Stimulated activated memory B cell treated with anti-CD40 and anti-IgM and Interleukin-4, amounts not matched to agents 10 μg/mL and 1 μg/mL and 100 μg/mL, for 72 hours (primary cell): ENCODE measurements around the gene MED9.

Experiments
- ATAC-seq: fragments of 150-1000 bp; cut with Tn5 transposase; 2 replicates; pipeline ENCODE4 v1.10.0; 2021
- H3K27ac Mint-ChIP-seq: one replicate; pipeline ENCODE4 v1.8.0; 2022; ENCODE audit warnings: mild to moderate bottlenecking, mixed read lengths
- H3K27me3 Mint-ChIP-seq: one replicate; pipeline ENCODE4 v1.8.0; 2022; ENCODE audit warnings: mixed read lengths
- H3K36me3 Mint-ChIP-seq: one replicate; pipeline ENCODE4 v1.8.0; 2022; ENCODE audit warnings: mixed read lengths
- H3K4me1 Mint-ChIP-seq: one replicate; pipeline ENCODE4 v1.8.0; 2022; ENCODE audit warnings: mixed read lengths
- H3K4me3 Mint-ChIP-seq: one replicate; pipeline ENCODE4 v1.8.0; 2022; ENCODE audit warnings: mild to moderate bottlenecking, moderate library complexity, mixed read lengths
- H3K9me3 Mint-ChIP-seq: one replicate; pipeline ENCODE4 v1.8.0; 2022; ENCODE audit warnings: mixed read lengths

The MED9 gene

GRCh38 chr17:17492571-17492970, 15.8 kb downstream of the MED9 start:
- H3K4me3 Mint-ChIP-seq = no peak overlapping the region

GRCh38 chr17:17493249-17493985, 16.6 kb downstream of the MED9 start:
- Mint-ChIP-seq H3K4me1 (peaks cover 21% of the 10 kb centered on the region), H3K4me3 (no peak overlapping the region)

More at GRCh38 chr17:17492571-17492970, 15.8 kb downstream of the MED9 start:
- H3K27ac Mint-ChIP-seq = no peak overlapping the region
- H3K9me3 Mint-ChIP-seq = no peaks in the 10 kb centered on the region
- peaks cover 12% of the 10 kb centered on the region for H3K27me3 Mint-ChIP-seq
- peaks cover 30% of the 10 kb centered on the region for H3K36me3 Mint-ChIP-seq
- ATAC-seq = no peak
- peaks cover 21% of the 10 kb centered on the region for H3K4me1 Mint-ChIP-seq

GRCh38 chr17:17493986-17494466, 17.2 kb downstream of the MED9 start:
- no peak overlapping the region for H3K27ac Mint-ChIP-seq
- H3K9me3 Mint-ChIP-seq = no peaks in the 10 kb centered on the region

More at GRCh38 chr17:17493249-17493985, 16.6 kb downstream of the MED9 start:
- Mint-ChIP-seq H3K36me3 (peaks cover 23% of the 10 kb centered on the region), H3K9me3 (no peaks in the 10 kb centered on the region), H3K27ac (no peak overlapping the region), H3K27me3 (peaks cover 20% of the 10 kb centered on the region)
- ATAC-seq = no peak

GRCh38 chr17:17494499-17494869, 17.7 kb downstream of the MED9 start:
- H3K9me3 Mint-ChIP-seq = no peaks in the 10 kb centered on the region
- peak overlapping the region; percentile 50 for H3K4me3 Mint-ChIP-seq
- H3K36me3 Mint-ChIP-seq = peaks cover 23% of the 10 kb centered on the region
- no peak for ATAC-seq
- peaks cover 21% of the 10 kb centered on the region for H3K4me1 Mint-ChIP-seq
- no peak overlapping the region for H3K27ac Mint-ChIP-seq
- H3K27me3 Mint-ChIP-seq = peaks cover 29% of the 10 kb centered on the region

More at GRCh38 chr17:17493986-17494466, 17.2 kb downstream of the MED9 start:
- Mint-ChIP-seq H3K4me1 (peaks cover 21% of the 10 kb centered on the region), H3K27me3 (peaks cover 26% of the 10 kb centered on the region), H3K36me3 (peaks cover 23% of the 10 kb centered on the region), H3K4me3 (no peak overlapping the region)
- ATAC-seq = no peak

- H3K36me3 Mint-ChIP-seq = peaks cover 23% of the 10 kb centered on the region
- ATAC-seq = no peak
Observed at GRCh38 chr17:17494870-17495535, 18.2 kb downstream of the MED9 start.

GRCh38 chr17:17495536-17496188, 18.9 kb downstream of the MED9 start:
- Mint-ChIP-seq H3K36me3 (peaks cover 22% of the 10 kb centered on the region), H3K27ac (no peak overlapping the region), H3K4me1 (peaks cover 21% of the 10 kb centered on the region), H3K9me3 (no peaks in the 10 kb centered on the region), H3K27me3 (peaks cover 41% of the 10 kb centered on the region), H3K4me3 (peak overlapping the region; percentile 54)
- ATAC-seq = peak; percentile 1

More at GRCh38 chr17:17494870-17495535, 18.2 kb downstream of the MED9 start:
- Mint-ChIP-seq H3K9me3 (no peaks in the 10 kb centered on the region), H3K27me3 (peaks cover 34% of the 10 kb centered on the region), H3K27ac (no peak overlapping the region), H3K4me3 (peak overlapping the region; percentile 54), H3K4me1 (peaks cover 21% of the 10 kb centered on the region)

- peak; percentile 89 for ATAC-seq
- H3K27ac Mint-ChIP-seq = no peak within 1 kb of the TSS
- peaks cover 21% of the 10 kb centered on the region for H3K4me1 Mint-ChIP-seq
Observed at GRCh38 chr17:17496189-17497064, 19.6 kb downstream of the MED9 start, which contains the start of gene RASD1. RASD1 (minus strand) TSS chr17:17496395; CDS start chr17:17496181, 214 bp downstream.

GRCh38 chr17:17497065-17497844, 20.5 kb downstream of the MED9 start:
- Mint-ChIP-seq H3K4me1 (peaks cover 21% of the 10 kb centered on the region), H3K9me3 (no peaks in the 10 kb centered on the region), H3K27ac (no peak overlapping the region), H3K36me3 (peaks cover 6% of the 10 kb centered on the region), H3K4me3 (peak overlapping the region; percentile 23), H3K27me3 (peaks cover 44% of the 10 kb centered on the region)
- ATAC-seq = no peak

More at GRCh38 chr17:17496189-17497064, 19.6 kb downstream of the MED9 start, which contains the start of gene RASD1:
- H3K4me3 Mint-ChIP-seq = peak within 1 kb of the TSS; percentile 61
- no peaks in the 10 kb centered on the region for H3K9me3 Mint-ChIP-seq
- peaks cover 15% of the 10 kb centered on the region for H3K36me3 Mint-ChIP-seq
- peaks cover 44% of the 10 kb centered on the region for H3K27me3 Mint-ChIP-seq

- Mint-ChIP-seq H3K9me3 (no peaks in the 10 kb centered on the region), H3K4me3 (no peak overlapping the region), H3K27ac (no peak overlapping the region), H3K27me3 (peaks cover 49% of the 10 kb centered on the region), H3K4me1 (peaks cover 21% of the 10 kb centered on the region), H3K36me3 (no peaks in the 10 kb centered on the region)
- ATAC-seq = no peak
Observed at GRCh38 chr17:17497845-17498520, 21.2 kb downstream of the MED9 start.

- peaks cover 21% of the 10 kb centered on the region for H3K4me1 Mint-ChIP-seq
- no peaks in the 10 kb centered on the region for H3K36me3 Mint-ChIP-seq
- H3K27ac Mint-ChIP-seq = no peak overlapping the region
- no peaks in the 10 kb centered on the region for H3K9me3 Mint-ChIP-seq
- ATAC-seq = no peak
- no peak overlapping the region for H3K4me3 Mint-ChIP-seq
- H3K27me3 Mint-ChIP-seq = peaks cover 57% of the 10 kb centered on the region
Observed at GRCh38 chr17:17498606-17499301, 22.0 kb downstream of the MED9 start.

GRCh38 chr17:17499402-17500145, 22.8 kb downstream of the MED9 start:
- H3K27me3 Mint-ChIP-seq = peaks cover 57% of the 10 kb centered on the region
- no peaks in the 10 kb centered on the region for H3K9me3 Mint-ChIP-seq
- no peak overlapping the region for H3K4me3 Mint-ChIP-seq
- H3K4me1 Mint-ChIP-seq = peaks cover 19% of the 10 kb centered on the region
- H3K27ac Mint-ChIP-seq = no peak overlapping the region
- no peaks in the 10 kb centered on the region for H3K36me3 Mint-ChIP-seq
- no peak for ATAC-seq

- Mint-ChIP-seq H3K27me3 (peaks cover 46% of the 10 kb centered on the region), H3K9me3 (no peaks in the 10 kb centered on the region), H3K4me1 (peaks cover 6% of the 10 kb centered on the region), H3K27ac (no peak overlapping the region), H3K4me3 (no peak overlapping the region), H3K36me3 (no peaks in the 10 kb centered on the region)
- ATAC-seq = no peak
Observed at GRCh38 chr17:17500999-17501605, 24.3 kb downstream of the MED9 start.
